Uterus (tissue), 2 donors: Measurements from ENCODE around the gene SH3GL2.

Experiments
- CTCF ChIP-seq, 4 experiments: fragments of 200-600 bp in 2 of 4; fragments of 450-650 bp in 2 of 4; sonication (generic) in 2 of 4; IDR thresholded peaks; one replicate each; pipeline ENCODE4 v1.5.1; 2016 to 2019; ENCODE audit warnings: antibody characterized with exemption in 4 of 4, mild to moderate bottlenecking in 2 of 4, moderate library complexity in 1 of 4
- POLR2A ChIP-seq, 2 donors: fragments of 450-650 bp; IDR thresholded peaks; one replicate each; pipeline ENCODE4 v1.6.1; 2016; ENCODE audit warnings: antibody characterized with exemption in 2 of 2, mild to moderate bottlenecking in 1 of 2, moderate library complexity in 1 of 2

GRCh38 chr9:17764306-17764705, 185.4 kb downstream of the SH3GL2 start:
- no peak for TF ChIP-seq POLR2A (IDR thresholded peaks at IDR 0.05)
- no peak for TF ChIP-seq CTCF (IDR thresholded peaks at IDR 0.05)
